C4-2B (cell line): ENCODE data around the gene DAB2.

Experiments used
- H3K27ac ChIP-seq: fragments of 450-650 bp; 2 replicates; pipeline ENCODE4 v1.5.1; 2017
- CTCF ChIP-seq: fragments of 450-650 bp; conservative IDR thresholded peaks from 2 replicates; pipeline ENCODE4 v1.5.1; 2017; ENCODE audit warnings: mild to moderate bottlenecking
- ZFX ChIP-seq: fragments of 450-650 bp; IDR thresholded peaks from 2 replicates; pipeline ENCODE4 v1.6.1; 2017

DAB2 gene

GRCh38 chr5:39422728-39423285 lies 2.0 kb downstream of the DAB2 start:
- TF ChIP-seq CTCF (no peak), ZFX (no peak)
- no peak overlapping the region for H3K27ac ChIP-seq

GRCh38 chr5:39422036-39422606 lies 2.7 kb downstream of the DAB2 start:
- no peak overlapping the region for H3K27ac ChIP-seq
- no peak for TF ChIP-seq ZFX

GRCh38 chr5:39420482-39421145 lies 4.2 kb downstream of the DAB2 start:
- no peak for TF ChIP-seq ZFX
- no peak for TF ChIP-seq CTCF
- H3K27ac ChIP-seq = no peak overlapping the region

- H3K27ac ChIP-seq = no peak overlapping the region
- no peak for TF ChIP-seq ZFX
- no peak for TF ChIP-seq CTCF
Measured at GRCh38 chr5:39419796-39420195, 5.0 kb downstream of the DAB2 start.

- H3K27ac ChIP-seq = no peak overlapping the region
- no peak for TF ChIP-seq ZFX
- no peak for TF ChIP-seq CTCF
Measured at GRCh38 chr5:39417979-39418378, 6.8 kb downstream of the DAB2 start.

- no peak for TF ChIP-seq CTCF
- no peak for TF ChIP-seq ZFX
- no peak overlapping the region for H3K27ac ChIP-seq
Measured at GRCh38 chr5:39415201-39415600, 9.6 kb downstream of the DAB2 start.

GRCh38 chr5:39414426-39414825 lies 10.4 kb downstream of the DAB2 start:
- H3K27ac ChIP-seq = no peak overlapping the region
- TF ChIP-seq CTCF = no peak
- no peak for TF ChIP-seq ZFX

GRCh38 chr5:39413771-39414170 lies 11.0 kb downstream of the DAB2 start:
- no peak for TF ChIP-seq ZFX
- no peak for TF ChIP-seq CTCF
- H3K27ac ChIP-seq = no peak overlapping the region
